Loucy (cell line): Measurements from ENCODE around the gene CHM.
"Not testable (repeated sequence)": the region's sequence is repeated elsewhere in the genome, so short reads cannot be mapped to it uniquely, and the experiment has no call there.

ENCODE experiments used
- H2AFZ ChIP-seq: fragments of 200-600 bp; sonication (generic); 2 replicates; pipeline ENCODE4 v1.6.0; 2016; ENCODE audit warnings: antibody characterized with exemption, mild to moderate bottlenecking, low read length, moderate library complexity
- H3F3A ChIP-seq: fragments of 200-600 bp; 2 replicates; pipeline ENCODE4 v1.6.0; 2016; ENCODE audit warnings: antibody characterized with exemption, low read depth, mild to moderate bottlenecking
- H3K27me3 ChIP-seq: fragments of 200-600 bp; sonication (generic); 2 replicates; pipeline ENCODE4 v1.6.1; 2014; ENCODE audit warnings: low read length, mild to moderate bottlenecking; ENCODE audit not compliant: insufficient read depth, poor library complexity, severe bottlenecking
- H3K36me3 ChIP-seq: fragments of 200-600 bp; sonication (generic); 2 replicates; pipeline ENCODE4 v1.6.1; 2016; ENCODE audit warnings: low read length; ENCODE audit not compliant: insufficient read depth
- H3K4me1 ChIP-seq: fragments of 200-600 bp; sonication (generic); 2 replicates; pipeline ENCODE4 v1.5.1; 2014; ENCODE audit warnings: low read length, mild to moderate bottlenecking; ENCODE audit not compliant: insufficient read depth, poor library complexity, severe bottlenecking
- H3K4me2 ChIP-seq: fragments of 200-600 bp; sonication (generic); 2 replicates; pipeline ENCODE4 v1.6.0; 2014; ENCODE audit warnings: antibody characterized with exemption, low read length, low read depth, mild to moderate bottlenecking; ENCODE audit not compliant: poor library complexity, severe bottlenecking
- H3K4me3 ChIP-seq: fragments of 200-600 bp; sonication (generic); 2 replicates; pipeline ENCODE4 v1.5.1; 2014; ENCODE audit warnings: low read length, mild to moderate bottlenecking, mixed read lengths; ENCODE audit not compliant: poor library complexity, severe bottlenecking
- H3K79me2 ChIP-seq: fragments of 200-600 bp; sonication (generic); 2 replicates; pipeline ENCODE4 v1.6.1; 2014; ENCODE audit warnings: low read length; ENCODE audit not compliant: insufficient read depth
- H3K9ac ChIP-seq: fragments of 200-600 bp; sonication (generic); 2 replicates; pipeline ENCODE4 v1.6.0; 2014; ENCODE audit warnings: mild to moderate bottlenecking, low read depth, low read length, moderate library complexity; ENCODE audit not compliant: poor library complexity, severe bottlenecking
- H3K9me2 ChIP-seq: fragments of 200-600 bp; sonication (generic); replicated peaks from 2 replicates; pipeline ENCODE4 v1.6.1; 2016; ENCODE audit warnings: low read depth, low read length, mixed read lengths
- H3K9me3 ChIP-seq: fragments of 200-600 bp; sonication (generic); 2 replicates; pipeline ENCODE4 v1.6.1; 2014; ENCODE audit warnings: mild to moderate bottlenecking, antibody characterized with exemption, low read length, low read depth; ENCODE audit not compliant: insufficient read depth
- H4K20me1 ChIP-seq: fragments of 200-600 bp; sonication (generic); 2 replicates; pipeline ENCODE4 v1.6.0; 2014; ENCODE audit warnings: antibody characterized with exemption, low read length, mild to moderate bottlenecking; ENCODE audit not compliant: insufficient read depth, poor library complexity, severe bottlenecking
- EZH2phosphoT487 ChIP-seq: fragments of 200-600 bp; IDR thresholded peaks from 2 replicates; pipeline ENCODE4 v1.6.1; 2018; ENCODE audit warnings: antibody characterized with exemption, mild to moderate bottlenecking, moderate library complexity, borderline replicate concordance
- TF ChIP-seq, protein P1 (sequence below): fragments of 200-600 bp; sonication (generic); conservative IDR thresholded peaks from 2 replicates; pipeline ENCODE4 v1.5.1; 2014; ENCODE audit warnings: mild to moderate bottlenecking, antibody characterized with exemption, low read length

Gene CHM

DNA sequence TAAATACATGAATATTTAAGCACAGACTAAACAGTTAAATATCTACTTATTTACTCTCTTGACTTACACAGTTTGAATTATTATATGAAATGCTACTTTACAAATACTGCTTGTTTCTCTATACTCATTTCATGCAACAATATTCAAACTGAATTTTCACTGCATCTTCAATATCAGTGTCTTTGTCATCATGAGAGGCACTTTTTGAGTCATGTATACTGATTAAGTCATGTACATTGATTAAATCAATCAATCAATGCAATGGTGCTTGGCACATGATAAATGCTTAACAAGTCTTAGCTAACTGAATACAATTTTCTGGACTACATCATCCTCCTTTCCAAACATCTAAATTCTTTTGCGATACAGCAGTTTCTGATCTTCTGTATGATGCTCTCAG is 67.1 kb downstream of the CHM start:
- H3F3A ChIP-seq: no peaks in the 10 kb centered on the region
- no peaks in the 10 kb centered on the region for H3K9me2 ChIP-seq
- H3K4me3 ChIP-seq: no peak overlapping the region
- TF ChIP-seq EZH2phosphoT487: no peak
- TF ChIP-seq, protein P1, sequence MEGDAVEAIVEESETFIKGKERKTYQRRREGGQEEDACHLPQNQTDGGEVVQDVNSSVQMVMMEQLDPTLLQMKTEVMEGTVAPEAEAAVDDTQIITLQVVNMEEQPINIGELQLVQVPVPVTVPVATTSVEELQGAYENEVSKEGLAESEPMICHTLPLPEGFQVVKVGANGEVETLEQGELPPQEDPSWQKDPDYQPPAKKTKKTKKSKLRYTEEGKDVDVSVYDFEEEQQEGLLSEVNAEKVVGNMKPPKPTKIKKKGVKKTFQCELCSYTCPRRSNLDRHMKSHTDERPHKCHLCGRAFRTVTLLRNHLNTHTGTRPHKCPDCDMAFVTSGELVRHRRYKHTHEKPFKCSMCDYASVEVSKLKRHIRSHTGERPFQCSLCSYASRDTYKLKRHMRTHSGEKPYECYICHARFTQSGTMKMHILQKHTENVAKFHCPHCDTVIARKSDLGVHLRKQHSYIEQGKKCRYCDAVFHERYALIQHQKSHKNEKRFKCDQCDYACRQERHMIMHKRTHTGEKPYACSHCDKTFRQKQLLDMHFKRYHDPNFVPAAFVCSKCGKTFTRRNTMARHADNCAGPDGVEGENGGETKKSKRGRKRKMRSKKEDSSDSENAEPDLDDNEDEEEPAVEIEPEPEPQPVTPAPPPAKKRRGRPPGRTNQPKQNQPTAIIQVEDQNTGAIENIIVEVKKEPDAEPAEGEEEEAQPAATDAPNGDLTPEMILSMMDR: no peak
- no peaks in the 10 kb centered on the region for H3K27me3 ChIP-seq
- H3K36me3 ChIP-seq: no peaks in the 10 kb centered on the region; the same call in 1 of the 2 replicates
- no peaks in the 10 kb centered on the region for H3K4me1 ChIP-seq
- H3K9ac ChIP-seq: no peak overlapping the region
- H4K20me1 ChIP-seq: no peaks in the 10 kb centered on the region
- H3K4me2 ChIP-seq: no peak overlapping the region
- H2AFZ ChIP-seq: no peak overlapping the region
- no peaks in the 10 kb centered on the region for H3K79me2 ChIP-seq
- H3K9me3 ChIP-seq: no peaks in the 10 kb centered on the region

DNA sequence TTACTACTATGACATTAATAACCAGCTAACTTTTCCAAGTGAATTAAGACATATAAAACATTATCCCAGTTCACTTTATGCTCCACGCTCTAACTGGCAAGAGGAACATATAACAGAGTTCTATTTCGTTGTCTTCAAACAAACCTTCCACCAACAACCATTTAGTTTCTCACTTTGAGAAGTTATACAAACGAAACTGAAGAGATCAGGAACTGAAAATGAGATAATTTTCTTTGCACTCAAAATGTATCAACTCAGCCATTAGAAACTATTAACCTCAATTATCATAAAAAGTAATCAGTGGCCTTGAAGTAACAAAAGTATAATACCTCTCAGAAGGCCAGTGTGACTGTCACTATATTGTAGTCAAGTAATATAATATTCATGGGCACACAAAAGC is 70.1 kb downstream of the CHM start:
- H2AFZ ChIP-seq: no peak overlapping the region
- H3K4me3 ChIP-seq: no peak overlapping the region
- no peaks in the 10 kb centered on the region for H3K9me2 ChIP-seq
- TF ChIP-seq, protein P1: no peak
- no peak for TF ChIP-seq EZH2phosphoT487
- H4K20me1 ChIP-seq: no peaks in the 10 kb centered on the region
- H3K36me3 ChIP-seq: no peaks in the 10 kb centered on the region; the same call in 1 of the 2 replicates
- H3K4me2 ChIP-seq: no peak overlapping the region
- H3K9ac ChIP-seq: no peak overlapping the region
- H3K79me2 ChIP-seq: no peaks in the 10 kb centered on the region
- H3K4me1 ChIP-seq: no peaks in the 10 kb centered on the region
- no peaks in the 10 kb centered on the region for H3K27me3 ChIP-seq
- no peaks in the 10 kb centered on the region for H3F3A ChIP-seq
- no peaks in the 10 kb centered on the region for H3K9me3 ChIP-seq

DNA sequence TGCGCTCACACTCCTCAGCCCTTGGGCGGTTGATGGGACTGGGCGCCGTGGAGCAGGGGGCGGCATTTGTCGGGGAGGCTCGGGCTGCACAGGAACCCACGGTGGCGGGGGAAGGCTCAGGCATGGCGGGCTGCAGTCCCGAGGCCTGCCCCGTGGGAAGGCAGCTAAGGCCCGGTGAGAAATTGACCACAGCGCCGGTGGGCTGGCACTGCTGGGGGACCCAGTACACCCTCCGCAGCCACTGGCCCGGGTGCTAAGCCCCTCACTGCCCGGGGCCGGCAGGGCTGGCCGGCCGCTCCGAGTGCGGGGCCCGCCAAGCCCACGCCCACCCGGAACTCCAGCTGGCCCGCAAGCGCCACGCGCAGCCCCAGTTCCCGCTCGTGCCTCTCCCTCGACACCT is 75.0 kb downstream of the CHM start:
- not testable (repeated sequence) for H3K9me3 ChIP-seq, H3K4me1 ChIP-seq, H4K20me1 ChIP-seq, H3K27me3 ChIP-seq, H3K36me3 ChIP-seq, H3K9me2 ChIP-seq, H3F3A ChIP-seq, H3K4me2 ChIP-seq, H3K9ac ChIP-seq, H3K4me3 ChIP-seq, H2AFZ ChIP-seq, H3K79me2 ChIP-seq

DNA sequence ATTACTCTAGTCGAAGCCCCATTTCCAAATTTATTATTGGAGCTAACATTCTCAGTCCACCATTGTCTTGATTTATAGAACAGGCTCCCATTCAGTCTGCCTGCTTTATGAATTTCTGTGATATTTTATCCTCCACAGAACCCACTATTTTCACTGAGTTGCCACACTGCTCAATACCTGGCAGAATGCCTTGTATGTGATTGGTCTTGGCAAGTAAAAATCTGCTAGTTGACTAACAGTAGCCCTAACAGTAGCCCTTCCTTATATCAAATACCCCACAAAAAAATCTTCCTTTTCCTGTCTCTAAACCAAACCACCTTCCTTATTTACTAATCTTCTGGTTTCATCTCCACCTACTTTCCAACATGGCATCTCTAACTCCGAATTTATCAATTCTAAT is 82.6 kb downstream of the CHM start:
- Histone ChIP-seq H3K36me3 (no peaks in the 10 kb centered on the region), H4K20me1 (no peaks in the 10 kb centered on the region), H3K9me3 (no peaks in the 10 kb centered on the region), H3K27me3 (no peaks in the 10 kb centered on the region), H3F3A (no peaks in the 10 kb centered on the region), H3K9me2 (no peaks in the 10 kb centered on the region), H3K4me2 (no peak overlapping the region), H3K4me3 (no peak overlapping the region), H3K79me2 (no peaks in the 10 kb centered on the region), H3K9ac (no peak overlapping the region), H2AFZ (no peak overlapping the region), H3K4me1 (no peaks in the 10 kb centered on the region)
- TF ChIP-seq, protein P1: no peak
- TF ChIP-seq EZH2phosphoT487: no peak
